SU-DHL-6 (cell line): ENCODE results near the gene TSHZ2.

Experiments
- CTCF ChIP-seq: fragments of 200-600 bp; sonication (generic); IDR thresholded peaks from one replicate; pipeline ENCODE4 v1.5.1; 2017; ENCODE audit warnings: antibody characterized with exemption, mild to moderate bottlenecking, low read length, moderate library complexity; ENCODE audit not compliant: insufficient read depth, poor library complexity, severe bottlenecking
- EZH2phosphoT487 ChIP-seq: fragments of 200-600 bp; sonication (generic), shearing (Covaris generic); conservative IDR thresholded peaks from 2 replicates; pipeline ENCODE4 v1.6.1; 2018; ENCODE audit warnings: mild to moderate bottlenecking, antibody characterized with exemption, low read length, moderate library complexity, mixed read lengths

- no peak for TF ChIP-seq CTCF
- TF ChIP-seq EZH2phosphoT487: no peak
Observed at GRCh38 chr20:53390770-53391169, 418.6 kb downstream of the TSHZ2 start.
